Mesenchymal stem cell (in vitro differentiated cells and primary cell): Measurements from ENCODE around the gene NONO.
"Not testable (repeated sequence)": the region's sequence is repeated elsewhere in the genome, so short reads cannot be mapped to it uniquely, and the experiment has no call there.

ENCODE experiments used
- DNase-seq: peaks from one replicate; pipeline ENCODE4 v3.0.0-alpha.2; 2013
- H2AFZ ChIP-seq: one replicate; pipeline ENCODE4 v1.6.1; 2013; ENCODE audit warnings: low read depth, mild to moderate bottlenecking, control low read depth, inconsistent platforms, low read length, moderate library complexity
- H2AK5ac ChIP-seq: 2 replicates; pipeline ENCODE4 v1.6.1; 2013; ENCODE audit warnings: low read length, moderate library complexity, mild to moderate bottlenecking, inconsistent platforms; ENCODE audit not compliant: severe bottlenecking
- H2BK120ac ChIP-seq: one replicate; pipeline ENCODE4 v1.6.1; 2013; ENCODE audit warnings: low read depth, mild to moderate bottlenecking, inconsistent platforms, low read length, moderate library complexity
- H2BK12ac ChIP-seq, 2 experiments: one replicate each; pipeline ENCODE4 v1.6.1; 2013; ENCODE audit warnings: inconsistent platforms in 2 of 2, low read length in 2 of 2, mild to moderate bottlenecking in 2 of 2, moderate library complexity in 2 of 2, control low read depth in 1 of 2
- H2BK15ac ChIP-seq: one replicate; pipeline ENCODE4 v1.6.1; 2013; ENCODE audit warnings: mild to moderate bottlenecking, low read depth, inconsistent platforms; ENCODE audit not compliant: poor library complexity, severe bottlenecking
- H2BK5ac ChIP-seq: 2 replicates; pipeline ENCODE4 v1.6.1; 2013; ENCODE audit warnings: low read depth, mild to moderate bottlenecking, low read length, control low read depth, inconsistent platforms; ENCODE audit not compliant: poor library complexity, severe bottlenecking
- H3K14ac ChIP-seq, 2 experiments: one replicate each; pipeline ENCODE4 v1.6.1; 2013; ENCODE audit warnings: inconsistent platforms in 2 of 2, low read length in 2 of 2, control low read depth in 1 of 2, mild to moderate bottlenecking in 1 of 2, moderate library complexity in 1 of 2
- H3K18ac ChIP-seq, 2 experiments: one replicate each; pipeline ENCODE4 v1.6.1; 2013; ENCODE audit warnings: inconsistent platforms in 2 of 2, low read length in 2 of 2, control low read depth in 1 of 2, low read depth in 1 of 2, mild to moderate bottlenecking in 1 of 2
- H3K23ac ChIP-seq, 2 experiments: one replicate each; pipeline ENCODE4 v1.6.1; 2013; ENCODE audit warnings: inconsistent platforms in 2 of 2, low read length in 2 of 2, mild to moderate bottlenecking in 2 of 2, moderate library complexity in 2 of 2, control low read depth in 1 of 2
- H3K27ac ChIP-seq: 2 replicates; pipeline ENCODE4 v1.5.1; 2013; ENCODE audit warnings: mild to moderate bottlenecking, moderate library complexity, low read length, control low read depth, inconsistent platforms; ENCODE audit not compliant: poor library complexity, severe bottlenecking
- H3K27me3 ChIP-seq, 2 experiments: 2 replicates each; pipeline versions ENCODE4 v1.6.1 to v1.7.0; 2013; ENCODE audit warnings: low read length in 2 of 2, mild to moderate bottlenecking in 2 of 2, moderate library complexity in 2 of 2, control low read depth in 1 of 2, inconsistent platforms in 1 of 2; ENCODE audit not compliant: control insufficient read depth in 1 of 2, insufficient read depth in 1 of 2
- H3K36me3 ChIP-seq, 2 experiments: 2 replicates each; pipeline versions ENCODE4 v1.6.1 to v1.7.0; 2013; ENCODE audit warnings: low read length in 2 of 2, control low read depth in 1 of 2, inconsistent platforms in 1 of 2, low read depth in 1 of 2, mild to moderate bottlenecking in 1 of 2; ENCODE audit not compliant: insufficient read depth in 2 of 2, control insufficient read depth in 1 of 2
- H3K4ac ChIP-seq, 2 experiments: one replicate each; pipeline ENCODE4 v1.6.1; 2013; ENCODE audit warnings: inconsistent platforms in 2 of 2, low read length in 2 of 2, mild to moderate bottlenecking in 2 of 2, moderate library complexity in 2 of 2, control low read depth in 1 of 2, low read depth in 1 of 2
- H3K4me1 ChIP-seq: 2 replicates; pipeline ENCODE4 v1.6.1; 2013; ENCODE audit warnings: low read depth, low read length, control low read depth; ENCODE audit not compliant: control insufficient read depth, insufficient read depth
- H3K4me2 ChIP-seq: 2 replicates; pipeline ENCODE4 v1.6.1; 2013; ENCODE audit warnings: low read length, mild to moderate bottlenecking, inconsistent platforms; ENCODE audit not compliant: poor library complexity, severe bottlenecking
- H3K4me3 ChIP-seq, 2 experiments: 2 replicates each; pipeline versions ENCODE4 v1.5.1 to v1.7.0; 2013; ENCODE audit warnings: low read length in 2 of 2, mild to moderate bottlenecking in 2 of 2, control low read depth in 1 of 2, low read depth in 1 of 2; ENCODE audit not compliant: insufficient read depth in 1 of 2
- H3K79me1 ChIP-seq: replicated peaks from 2 replicates; pipeline ENCODE4 v1.6.1; 2013; ENCODE audit warnings: mild to moderate bottlenecking, control low read depth, low read length, inconsistent platforms; ENCODE audit not compliant: poor library complexity, severe bottlenecking
- H3K9ac ChIP-seq: 2 replicates; pipeline ENCODE4 v1.7.0; 2013; ENCODE audit warnings: mild to moderate bottlenecking, low read length, moderate library complexity
- H3K9me3 ChIP-seq: 2 replicates; pipeline ENCODE4 v1.7.0; 2013; ENCODE audit warnings: mild to moderate bottlenecking, low read length; ENCODE audit not compliant: control insufficient read depth
- H4K8ac ChIP-seq: one replicate; pipeline ENCODE4 v1.6.1; 2013; ENCODE audit warnings: inconsistent platforms, mild to moderate bottlenecking, low read length, moderate library complexity
- H4K91ac ChIP-seq: one replicate; pipeline ENCODE4 v1.6.1; 2013; ENCODE audit warnings: mild to moderate bottlenecking, low read length, inconsistent platforms
- WGBS: methylation state at CpG from one replicate; pipeline ENCODE4 v1.1.7; 2013; ENCODE audit warnings: mixed read lengths; 5-methylcytosine and 5-hydroxymethylcytosine counted together

NONO gene

DNA sequence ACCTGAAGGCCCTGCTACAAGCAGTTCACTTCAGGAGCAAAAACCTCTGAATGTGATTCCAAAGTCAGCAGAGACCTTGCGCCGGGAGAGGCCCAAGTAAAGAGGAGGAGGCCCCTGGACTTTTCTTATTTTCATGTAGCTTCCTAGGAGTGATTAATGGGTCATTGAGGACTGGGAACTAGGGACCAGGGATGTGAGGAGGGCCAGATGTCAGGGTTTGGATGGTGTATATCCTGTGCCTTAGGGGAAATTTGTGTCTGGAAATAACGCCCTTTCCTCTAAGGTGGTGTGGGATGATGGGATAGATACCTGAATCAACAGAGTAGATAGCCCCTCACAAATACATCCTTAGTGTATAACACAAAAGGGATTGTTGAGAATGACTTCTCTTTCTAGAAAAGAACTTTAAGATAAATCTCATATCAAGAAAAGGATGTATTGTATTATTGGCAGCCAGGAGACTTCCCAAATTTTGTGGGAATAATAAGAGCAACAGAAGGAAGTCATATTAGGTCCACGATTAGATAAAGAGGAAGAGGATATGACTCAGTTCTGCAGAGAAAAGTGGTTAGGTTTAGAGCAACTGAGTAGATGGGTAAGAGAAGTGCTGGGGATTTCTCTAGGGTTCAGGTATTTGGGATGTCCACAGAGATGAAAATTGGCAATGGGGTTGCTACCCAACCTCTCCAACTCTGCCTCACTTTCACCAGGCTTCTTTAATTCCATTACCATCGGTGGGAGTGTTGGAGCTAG, 19.2 kb downstream of the NONO start:
- DNase-seq, result no peak
- Histone ChIP-seq H2AFZ (no peak overlapping the region), H3K23ac (no peak overlapping the region), H2BK12ac (no peak overlapping the region), H3K4me3 (no peak overlapping the region), H4K8ac (no peak overlapping the region), H3K27me3 (no peaks in the 10 kb centered on the region), H3K9me3 (no peaks in the 10 kb centered on the region), H3K36me3 (peaks cover 18 to 33% of the 10 kb centered on the region in 2 experiments), H4K91ac (no peak overlapping the region), H3K18ac (no peak overlapping the region), H2BK120ac (no peak overlapping the region), H2BK5ac (no peak overlapping the region), H3K4me2 (no peak overlapping the region), H2AK5ac (no peak overlapping the region), H3K4ac (no peak overlapping the region), H3K14ac (no peak overlapping the region), H3K9ac (no peak overlapping the region), H3K4me1 (peaks cover 2% of the 10 kb centered on the region), H2BK15ac (no peak overlapping the region), H3K27ac (no peak overlapping the region), H3K79me1 (no peaks in the 10 kb centered on the region)
- WGBS, result 64% methylated on average over 4 of the region's 5 CpGs

DNA sequence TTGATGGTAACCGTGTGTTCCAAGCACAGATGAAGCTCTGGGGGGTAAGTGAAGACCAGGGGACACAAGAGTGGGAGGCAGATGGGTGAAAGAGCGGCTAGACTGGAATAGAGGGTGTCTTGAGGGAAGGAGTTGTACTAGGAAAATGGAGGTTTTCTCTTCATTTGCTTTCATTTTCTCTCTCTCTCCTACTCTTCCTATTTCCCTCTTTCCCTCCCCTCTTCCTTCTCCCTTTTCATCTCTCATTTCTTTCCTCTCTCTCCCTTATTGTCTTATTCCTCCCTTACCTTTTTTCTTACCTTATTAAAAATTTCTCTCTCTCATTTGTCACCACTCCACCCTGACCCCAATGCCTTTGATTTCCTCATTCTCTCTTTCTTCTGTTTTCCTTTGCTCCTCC, 21.1 kb downstream of the NONO start:
- H3K36me3 ChIP-seq, result peaks cover 9 to 18% of the 10 kb centered on the region in 2 experiments
- WGBS, result no CpG with 5 or more reads among the region's 2 CpGs
- H3K27me3 ChIP-seq, result no peaks in the 10 kb centered on the region
- H2BK5ac ChIP-seq, result no peak overlapping the region
- no peak for DNase-seq
- no peak overlapping the region for H4K91ac ChIP-seq
- H3K4me2 ChIP-seq, result no peak overlapping the region
- no peak overlapping the region for H3K4ac ChIP-seq
- H2BK15ac ChIP-seq, result no peak overlapping the region
- H3K23ac ChIP-seq, result no peak overlapping the region
- no peaks in the 10 kb centered on the region for H3K9me3 ChIP-seq
- no peak overlapping the region for H3K27ac ChIP-seq
- no peak overlapping the region for H3K18ac ChIP-seq
- H3K4me3 ChIP-seq, result no peak overlapping the region
- H2BK120ac ChIP-seq, result no peak overlapping the region
- no peak overlapping the region for H2AFZ ChIP-seq
- H2AK5ac ChIP-seq, result no peak overlapping the region
- H4K8ac ChIP-seq, result no peak overlapping the region
- no peak overlapping the region for H2BK12ac ChIP-seq
- H3K79me1 ChIP-seq, result no peaks in the 10 kb centered on the region
- peaks cover 2% of the 10 kb centered on the region for H3K4me1 ChIP-seq
- no peak overlapping the region for H3K9ac ChIP-seq
- no peak overlapping the region for H3K14ac ChIP-seq

DNA sequence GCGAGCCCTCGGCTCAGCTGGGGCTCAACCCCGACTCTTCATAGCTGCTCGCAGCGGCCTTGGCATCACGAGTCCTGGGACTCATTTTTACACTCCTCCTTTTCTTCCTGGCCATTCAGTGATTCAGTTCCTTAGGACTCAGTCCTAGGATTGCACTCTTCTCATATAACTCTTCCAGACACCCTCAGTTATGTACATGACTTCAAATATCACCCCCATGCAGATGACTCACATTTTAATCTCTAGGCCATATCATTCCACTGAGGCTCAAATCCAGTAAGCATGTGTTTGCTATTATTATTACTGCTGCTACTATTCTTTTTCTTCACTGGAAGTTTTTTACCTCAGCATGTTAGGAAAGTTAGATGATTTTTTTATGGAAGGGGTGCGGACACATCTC, 32.5 kb downstream of the NONO start:
- H3K4me3 ChIP-seq, result no peak overlapping the region
- H3K23ac ChIP-seq, result no peak overlapping the region
- H3K4me2 ChIP-seq, result no peak overlapping the region
- no peak overlapping the region for H3K4ac ChIP-seq
- no peaks in the 10 kb centered on the region for H3K4me1 ChIP-seq
- no peaks in the 10 kb centered on the region for H3K36me3 ChIP-seq
- no peak for DNase-seq
- no peak overlapping the region for H2BK12ac ChIP-seq
- no peaks in the 10 kb centered on the region for H3K27me3 ChIP-seq
- no peak overlapping the region for H2BK120ac ChIP-seq
- H2BK5ac ChIP-seq, result no peak overlapping the region
- H3K9ac ChIP-seq, result peak overlapping the region; percentile 55
- H3K18ac ChIP-seq, result no peak overlapping the region
- no peaks in the 10 kb centered on the region for H3K9me3 ChIP-seq
- H2AK5ac ChIP-seq, result no peak overlapping the region
- no peak overlapping the region for H3K27ac ChIP-seq
- no peaks in the 10 kb centered on the region for H3K79me1 ChIP-seq
- H4K91ac ChIP-seq, result no peak overlapping the region
- WGBS, result 95% methylated on average over 6 of the region's 7 CpGs
- no peak overlapping the region for H3K14ac ChIP-seq
- no peak overlapping the region for H2BK15ac ChIP-seq
- H2AFZ ChIP-seq, result no peak overlapping the region
- H4K8ac ChIP-seq, result no peak overlapping the region

GRCh38 chrX:71316959-71317358, 33.5 kb downstream of the NONO start:
- not testable (repeated sequence) for H2BK120ac ChIP-seq, H3K4me2 ChIP-seq, H3K14ac ChIP-seq, H3K23ac ChIP-seq, H3K79me1 ChIP-seq, H3K27ac ChIP-seq, H2AFZ ChIP-seq, H3K18ac ChIP-seq, H3K9ac ChIP-seq, H2BK15ac ChIP-seq, H2BK5ac ChIP-seq, H3K36me3 ChIP-seq, H2AK5ac ChIP-seq, H3K4ac ChIP-seq, H3K27me3 ChIP-seq, H2BK12ac ChIP-seq, H3K4me1 ChIP-seq, H3K4me3 ChIP-seq, H3K9me3 ChIP-seq, H4K8ac ChIP-seq, DNase-seq, H4K91ac ChIP-seq
- no CpG with 5 or more reads among the region's 1 CpG for WGBS
